H1 (cell line): ENCODE measurements around the gene MYOG. TPM values are rescaled to one million over a fixed set of nuclear protein-coding genes. Genes with fewer than 3 reads are reported as not detected.

Experiments used
- CTCF ChIA-PET: fragments of 300-600 bp; sonication (Branson Sonifier 250); formaldehyde crosslinking; loops from one replicate; lab custom pipeline; 2021; ENCODE audit not compliant: partially characterized antibody; lab: Charles Lee
- POLR2A ChIA-PET: fragments of 300-600 bp; sonication (Branson Sonifier 250); formaldehyde crosslinking; loops from one replicate; lab custom pipeline; 2021; ENCODE audit warnings: inconsistent platforms; ENCODE audit not compliant: partially characterized antibody; lab: Charles Lee
- DNase-seq, 2 experiments: peaks; one replicate each; pipeline versions ENCODE4 v3.0.0 to v3.0.0-alpha.2; 2010 to 2022; ENCODE audit warnings: low spot score in 2 of 2, low read depth in 1 of 2, mixed read lengths in 1 of 2
- FAIRE-seq: peaks from 2 replicates; lab custom pipeline; 2011; peaks lifted over from hg19 to GRCh38; lab: Jason Lieb, UNC
- H2AFZ ChIP-seq: 2 replicates; pipeline ENCODE4 v1.8.1; 2012; ENCODE audit warnings: low read length, inconsistent platforms
- H2AK5ac ChIP-seq: 2 replicates; pipeline ENCODE4 v1.6.1; 2013; ENCODE audit warnings: low read depth, low read length
- H2BK120ac ChIP-seq: replicated peaks from 2 replicates; pipeline ENCODE3; 2013; ENCODE audit warnings: low read depth, low read length, inconsistent platforms
- H2BK12ac ChIP-seq: 2 replicates; pipeline ENCODE4 v1.6.1; 2013; ENCODE audit warnings: low read depth, low read length
- H2BK15ac ChIP-seq: 2 replicates; pipeline ENCODE4 v1.6.1; 2013; ENCODE audit warnings: low read length
- H2BK20ac ChIP-seq: 2 replicates; pipeline ENCODE4 v1.6.1; 2013; ENCODE audit warnings: low read length
- H2BK5ac ChIP-seq: 2 replicates; pipeline ENCODE4 v1.6.1; 2013; ENCODE audit warnings: low read depth, low read length
- H3K14ac ChIP-seq: 2 replicates; pipeline ENCODE4 v1.6.1; 2013; ENCODE audit warnings: inconsistent platforms; ENCODE audit not compliant: insufficient read length
- H3K18ac ChIP-seq: 2 replicates; pipeline ENCODE4 v1.6.1; 2013; ENCODE audit warnings: low read length; ENCODE audit errors: extremely low read depth
- H3K23ac ChIP-seq: 2 replicates; pipeline ENCODE4 v1.6.1; 2013; ENCODE audit warnings: inconsistent platforms; ENCODE audit not compliant: insufficient read length
- H3K23me2 ChIP-seq: 2 replicates; pipeline ENCODE4 v1.6.1; 2013; ENCODE audit warnings: low read depth, low read length
- H3K27ac ChIP-seq: 2 replicates; pipeline ENCODE4 v1.6.1; 2011; ENCODE audit warnings: low read depth, low read length, inconsistent platforms
- H3K27me3 ChIP-seq, 4 experiments: replicated peaks in 1 of 4; 1 replicate in 1 of 4; 2 replicates in 3 of 4; pipeline versions ENCODE4 v1.6.1 to v1.8.1; 2011 to 2013; ENCODE audit warnings: low read length in 3 of 4, mild to moderate bottlenecking in 3 of 4, inconsistent platforms in 2 of 4, mixed read lengths in 2 of 4, moderate library complexity in 1 of 4; ENCODE audit not compliant: control insufficient read depth in 3 of 4, insufficient read depth in 3 of 4; ENCODE audit errors: extremely low read depth in 1 of 4
- H3K36me3 ChIP-seq, 4 experiments: 2 replicates each; pipeline versions ENCODE4 v1.6.1 to v1.8.1; 2011 to 2013; ENCODE audit warnings: mild to moderate bottlenecking in 4 of 4, low read length in 3 of 4, moderate library complexity in 2 of 4, control low read depth in 1 of 4, inconsistent platforms in 1 of 4; ENCODE audit not compliant: insufficient read depth in 4 of 4, control insufficient read depth in 2 of 4
- H3K4ac ChIP-seq: replicated peaks from 2 replicates; pipeline ENCODE3; 2013; ENCODE audit warnings: low read length, low read depth, mixed read lengths, inconsistent platforms; ENCODE audit not compliant: insufficient read length
- H3K4me1 ChIP-seq, 4 experiments: replicated peaks in 1 of 4; 1 replicate in 1 of 4; 2 replicates in 3 of 4; pipeline versions ENCODE4 v1.6.1 to v1.8.1; 2011 to 2013; ENCODE audit warnings: low read length in 3 of 4, inconsistent platforms in 2 of 4, mixed read lengths in 1 of 4; ENCODE audit not compliant: insufficient read depth in 4 of 4, control insufficient read depth in 3 of 4
- H3K4me2 ChIP-seq, 2 experiments: 2 replicates each; pipeline versions ENCODE4 v1.6.1 to v1.8.1; 2011 to 2013; ENCODE audit warnings: low read depth in 2 of 2, low read length in 2 of 2, control low read depth in 1 of 2, inconsistent platforms in 1 of 2, mild to moderate bottlenecking in 1 of 2; ENCODE audit not compliant: insufficient read depth in 1 of 2
- H3K4me3 ChIP-seq, 4 experiments: fragments of 200-600, 300-600 bp in 1 of 4; sonication (generic), shearing (Covaris generic), sonication (Bioruptor Twin) in 1 of 4; 2 replicates each; pipeline versions ENCODE4 v1.5.1 to v1.8.1; 2011 to 2016; ENCODE audit warnings: low read length in 4 of 4, low read depth in 3 of 4, control low read depth in 2 of 4, inconsistent platforms in 2 of 4, mild to moderate bottlenecking in 2 of 4, mixed read lengths in 1 of 4, moderate library complexity in 1 of 4; ENCODE audit not compliant: insufficient read depth in 2 of 4; ENCODE audit errors: extremely low read depth in 1 of 4
- H3K56ac ChIP-seq: replicated peaks from 2 replicates; pipeline ENCODE3; 2013; ENCODE audit warnings: low read depth, mild to moderate bottlenecking, mixed read lengths, low read length, inconsistent platforms; ENCODE audit not compliant: insufficient read length
- H3K79me1 ChIP-seq: 2 replicates; pipeline ENCODE4 v1.6.1; 2013; ENCODE audit warnings: low read depth, low read length, control low read depth
- H3K79me2 ChIP-seq, 2 experiments: 2 replicates each; pipeline versions ENCODE4 v1.6.1 to v1.8.1; 2012 to 2013; ENCODE audit warnings: low read length in 2 of 2, mild to moderate bottlenecking in 2 of 2, inconsistent platforms in 1 of 2; ENCODE audit not compliant: insufficient read depth in 2 of 2, control insufficient read depth in 1 of 2
- H3K9ac ChIP-seq, 4 experiments: replicated peaks in 1 of 4; 1 replicate in 1 of 4; 2 replicates in 3 of 4; pipeline versions ENCODE4 v1.6.1 to v1.8.1; 2011 to 2013; ENCODE audit warnings: low read depth in 3 of 4, low read length in 3 of 4, control low read depth in 2 of 4, mild to moderate bottlenecking in 2 of 4, moderate library complexity in 2 of 4, inconsistent platforms in 1 of 4; ENCODE audit errors: extremely low read depth in 1 of 4
- H3K9me3 ChIP-seq, 2 experiments: 2 replicates each; pipeline versions ENCODE4 v1.6.1 to v1.8.1; 2012 to 2013; ENCODE audit warnings: mild to moderate bottlenecking in 2 of 2, moderate library complexity in 2 of 2, control low read depth in 1 of 2, inconsistent platforms in 1 of 2, low read depth in 1 of 2, low read length in 1 of 2, mixed read lengths in 1 of 2; ENCODE audit not compliant: insufficient read depth in 2 of 2
- H4K20me1 ChIP-seq, 2 experiments: replicated peaks in 1 of 2; 2 replicates each; pipeline versions ENCODE3 to v1.8.1; 2011 to 2013; ENCODE audit warnings: inconsistent platforms in 2 of 2, low read length in 2 of 2, mild to moderate bottlenecking in 1 of 2; ENCODE audit not compliant: insufficient read depth in 2 of 2, control insufficient read depth in 1 of 2
- H4K5ac ChIP-seq: 2 replicates; pipeline ENCODE4 v1.6.1; 2013; ENCODE audit warnings: low read length, low read depth, mixed read lengths, inconsistent platforms; ENCODE audit not compliant: insufficient read length
- H4K8ac ChIP-seq: 2 replicates; pipeline ENCODE4 v1.8.0; 2013; ENCODE audit warnings: mild to moderate bottlenecking, moderate library complexity, low read length, inconsistent platforms; ENCODE audit not compliant: insufficient read depth; ENCODE audit errors: extremely low read depth
- H4K91ac ChIP-seq: replicated peaks from 2 replicates; pipeline ENCODE3; 2013; ENCODE audit warnings: low read length, mixed read lengths, inconsistent platforms; ENCODE audit not compliant: insufficient read length
- ASH2L ChIP-seq: fragments of 200-600, 300-600 bp; sonication (generic); IDR thresholded peaks from one replicate; pipeline ENCODE4 v1.7.1; 2017; ENCODE audit warnings: low read length
- CBX8 ChIP-seq: fragments of 300-800, 300-1000 bp; sonication (generic); IDR thresholded peaks from 2 replicates; pipeline ENCODE4 v1.7.1; 2016; ENCODE audit warnings: low read depth, low read length, borderline replicate concordance
- GTF2F1 ChIP-seq: IDR thresholded peaks from 2 replicates; pipeline ENCODE4 v1.6.1; 2012; ENCODE audit warnings: low read depth, low read length, improper control_type of control experiment, borderline replicate concordance
- JUND ChIP-seq: IDR thresholded peaks from 2 replicates; pipeline ENCODE4 v1.6.1; 2011; ENCODE audit warnings: mild to moderate bottlenecking, improper control_type of control experiment, low read length
- MAFK ChIP-seq: IDR thresholded peaks from 2 replicates; pipeline ENCODE4 v1.6.1; 2012; ENCODE audit warnings: low read depth, mild to moderate bottlenecking, improper control_type of control experiment, low read length
- RAD21 ChIP-seq, 2 experiments: IDR thresholded peaks in 1 of 2; conservative IDR thresholded peaks in 1 of 2; 2 replicates each; pipeline ENCODE4 v1.6.1; 2011; ENCODE audit warnings: low read depth in 2 of 2, low read length in 2 of 2, improper control_type of control experiment in 1 of 2, inconsistent platforms in 1 of 2, mild to moderate bottlenecking in 1 of 2, moderate library complexity in 1 of 2
- RFX5 ChIP-seq: IDR thresholded peaks from 2 replicates; pipeline ENCODE4 v1.6.1; 2011; ENCODE audit warnings: low read depth, low read length, improper control_type of control experiment, borderline replicate concordance
- SIX5 ChIP-seq: IDR thresholded peaks from 2 replicates; pipeline ENCODE4 v1.6.1; 2011; ENCODE audit warnings: mild to moderate bottlenecking, low read depth, low read length
- YY1 ChIP-seq: IDR thresholded peaks from 2 replicates; pipeline ENCODE4 v1.6.1; 2011; ENCODE audit warnings: low read depth, mild to moderate bottlenecking, low read length
- WGBS, 2 experiments: shearing (Covaris generic) in 1 of 2; methylation state at CpG; one replicate each; pipeline versions ENCODE4 v1.1.6 to v1.1.7; 2013 to 2015; ENCODE audit warnings: low lambda C conversion rate in 2 of 2, mixed read lengths in 2 of 2, inconsistent platforms in 1 of 2, low coverage in 1 of 2, missing lambda C conversion rate in 1 of 2; ENCODE audit not compliant: insufficient replicate concordance in 2 of 2, insufficient coverage in 1 of 2, insufficient read length in 1 of 2; ENCODE audit errors: extremely low coverage in 1 of 2, missing lambda C conversion rate in 1 of 2; 5-methylcytosine and 5-hydroxymethylcytosine counted together
- polyA plus RNA-seq, 7 experiments: library from polyadenylated mRNA; depleted of rRNA in 3 of 7; stranded (reverse) in 5 of 7; unstranded in 2 of 7; fragments of >200 nt in 5 of 7; fragments of 200-250 nt in 2 of 7; gene quantifications; 1 replicate in 5 of 7; 2 replicates in 1 of 7; 4 replicates in 1 of 7; pipeline versions ENCODE4 v1.2.1 to v1.2.3, GENCODE V29; 2011 to 2013; ENCODE audit warnings: missing spikeins in 2 of 7, mixed read lengths in 2 of 7
- total RNA-seq: library from RNA; stranded (reverse); fragmentation: NEBNext Ultra II Directional; extraction: Animal tissue kit (Norgen Biotek cat#: 25700); gene quantifications from 2 replicates; pipeline ENCODE4 v1.2.1, GENCODE V29; 2021
- TF ChIP-seq, protein P1 (sequence below), 3 experiments: IDR thresholded peaks; 1 replicate in 2 of 3; 2 replicates in 1 of 3; pipeline versions ENCODE4 v1.5.1 to v1.6.1; 2011; ENCODE audit warnings: low read length in 3 of 3, mild to moderate bottlenecking in 3 of 3, inconsistent platforms in 2 of 3, low read depth in 1 of 3, moderate library complexity in 1 of 3; ENCODE audit not compliant: insufficient read depth in 1 of 3; ENCODE audit errors: control extremely low read depth in 1 of 3

Gene MYOG
- total and polyA plus RNA-seq, 2 of the 8 experiments (the other 6 are each of a cell fraction or from before 2014, with no cell fraction given), result not detected

DNA sequence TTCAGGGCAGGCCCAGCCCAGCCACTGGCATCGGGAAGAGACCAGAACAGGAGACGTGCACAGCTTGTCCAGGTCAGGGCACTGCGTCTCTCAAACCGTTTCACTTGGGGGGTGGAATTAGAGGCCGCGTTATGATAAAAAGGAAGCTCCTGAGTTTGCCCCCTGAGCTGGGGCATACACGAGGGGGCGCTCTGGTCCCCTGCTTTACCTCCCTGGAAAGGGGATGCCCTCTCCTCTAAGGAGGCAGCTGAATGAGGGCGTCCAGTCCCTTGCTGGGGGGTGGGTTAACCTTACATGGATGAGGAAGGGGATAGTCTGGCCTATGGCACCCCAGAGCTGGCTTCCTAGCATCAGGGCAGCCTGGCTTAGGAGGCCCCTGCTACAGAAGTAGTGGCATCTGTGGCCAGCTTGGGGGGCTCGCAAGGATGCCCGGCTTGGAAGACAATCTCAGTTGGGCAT is 2.3 kb downstream of the MYOG start:
- H3K56ac ChIP-seq, result no peak overlapping the region
- H3K27ac ChIP-seq, result no peak overlapping the region
- 84% methylated on average over 11 of the region's 11 CpGs; no CpG with 5 or more reads in 1 of the 2 experiments for WGBS, 2 experiments
- no peaks in the 10 kb centered on the region for H3K36me3 ChIP-seq
- CTCF ChIA-PET, result interaction anchor here (0.6 to 16.4 kb wide), 23 partner anchors 11 to 200 kb away, joined by 3 to 275 read pairs (median 13); partner anchors contain the start of gene ADORA1
- H3K23ac ChIP-seq, result no peak overlapping the region
- H3K4ac ChIP-seq, result no peak overlapping the region
- TF ChIP-seq CBX8 (no peak), RFX5 (no peak), YY1 (no peak), SIX5 (no peak), MAFK (no peak), RAD21 (IDR thresholded peaks at IDR 0.05 in 1 of 2, conservative IDR thresholded peaks at IDR 0.05 in 1 of 2; ENCODE audit: low read depth in 2 of 2, low read length in 2 of 2) (0 out of 4 replicates have a peak, but pooled peaks of 1 of the 2 experiments have one; percentile 6), JUND (no peak), ASH2L (no peak), GTF2F1 (no peak)
- TF ChIP-seq, protein P1, sequence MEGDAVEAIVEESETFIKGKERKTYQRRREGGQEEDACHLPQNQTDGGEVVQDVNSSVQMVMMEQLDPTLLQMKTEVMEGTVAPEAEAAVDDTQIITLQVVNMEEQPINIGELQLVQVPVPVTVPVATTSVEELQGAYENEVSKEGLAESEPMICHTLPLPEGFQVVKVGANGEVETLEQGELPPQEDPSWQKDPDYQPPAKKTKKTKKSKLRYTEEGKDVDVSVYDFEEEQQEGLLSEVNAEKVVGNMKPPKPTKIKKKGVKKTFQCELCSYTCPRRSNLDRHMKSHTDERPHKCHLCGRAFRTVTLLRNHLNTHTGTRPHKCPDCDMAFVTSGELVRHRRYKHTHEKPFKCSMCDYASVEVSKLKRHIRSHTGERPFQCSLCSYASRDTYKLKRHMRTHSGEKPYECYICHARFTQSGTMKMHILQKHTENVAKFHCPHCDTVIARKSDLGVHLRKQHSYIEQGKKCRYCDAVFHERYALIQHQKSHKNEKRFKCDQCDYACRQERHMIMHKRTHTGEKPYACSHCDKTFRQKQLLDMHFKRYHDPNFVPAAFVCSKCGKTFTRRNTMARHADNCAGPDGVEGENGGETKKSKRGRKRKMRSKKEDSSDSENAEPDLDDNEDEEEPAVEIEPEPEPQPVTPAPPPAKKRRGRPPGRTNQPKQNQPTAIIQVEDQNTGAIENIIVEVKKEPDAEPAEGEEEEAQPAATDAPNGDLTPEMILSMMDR (IDR thresholded peaks at IDR 0.05; ENCODE audit: control extremely low read depth in 1 of 3, insufficient read depth in 1 of 3, low read depth in 1 of 3, low read length in 3 of 3), result peak in 1 of 3 experiments; percentile 21; a peak in 1 of 4 replicates
- H4K91ac ChIP-seq, result no peak overlapping the region
- H3K9me3 ChIP-seq, result no peaks in the 10 kb centered on the region
- H2BK12ac ChIP-seq, result no peak overlapping the region
- no peak overlapping the region for H2BK5ac ChIP-seq
- H3K4me1 ChIP-seq, result peaks cover 9 to 11% (median 11%) of the 10 kb centered on the region in 4 experiments
- no peak overlapping the region for H3K14ac ChIP-seq
- H2BK15ac ChIP-seq, result no peak overlapping the region
- FAIRE-seq (no peak), DNase-seq (no peak)
- no peak overlapping the region for H3K18ac ChIP-seq
- H3K4me2 ChIP-seq, result no peak overlapping the region
- POLR2A ChIA-PET, result interaction anchor here (1.0 kb wide), 1 partner anchor 34 kb away, joined by 4 read pairs; no protein-coding TSS in a partner anchor
- no peak overlapping the region for H2AK5ac ChIP-seq
- H4K5ac ChIP-seq, result no peak overlapping the region
- H3K27me3 ChIP-seq, result 0 out of 7 replicates have a peak, but pooled peaks cover 0 to 2% (median 0%) of the 10 kb centered on the region in 4 experiments
- H3K79me2 ChIP-seq, result no peaks in the 10 kb centered on the region
- H2BK120ac ChIP-seq, result no peak overlapping the region
- H3K4me3 ChIP-seq, result no peak overlapping the region
- H3K79me1 ChIP-seq, result no peaks in the 10 kb centered on the region
- no peak overlapping the region for H2BK20ac ChIP-seq
- H3K23me2 ChIP-seq, result no peaks in the 10 kb centered on the region
- H3K9ac ChIP-seq, result no peak overlapping the region
- H4K8ac ChIP-seq, result no peak overlapping the region
- H4K20me1 ChIP-seq, result no peaks in the 10 kb centered on the region
- no peak overlapping the region for H2AFZ ChIP-seq
